GM12801 (cell line): Measurements from ENCODE around the gene XRCC4.

Experiments
- TF ChIP-seq, protein P1 (sequence below): IDR thresholded peaks from one replicate; pipeline ENCODE4 v1.5.1; 2011; ENCODE audit warnings: control low read depth; ENCODE audit not compliant: insufficient read length; ENCODE audit errors: extremely low read depth

The XRCC4 gene

DNA sequence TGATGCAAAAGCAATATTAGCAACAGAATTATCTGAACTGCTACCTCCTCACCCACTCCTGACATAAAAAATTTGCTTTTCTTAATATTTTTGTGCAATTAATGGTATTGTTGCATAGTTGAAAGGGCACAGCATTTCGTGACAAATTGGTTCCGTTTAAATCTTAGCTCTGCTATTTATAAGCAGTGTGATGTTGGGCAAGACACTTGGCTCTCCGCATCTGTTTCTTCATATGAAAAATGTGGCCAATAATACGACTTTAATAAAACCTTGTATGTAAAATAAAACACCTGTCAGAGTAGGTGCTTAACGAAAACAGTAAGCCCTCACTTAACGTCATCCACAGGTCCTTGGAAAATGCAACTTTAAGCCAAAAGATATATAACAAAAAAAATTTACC, 4.4 kb upstream of the XRCC4 start:
- TF ChIP-seq, protein P1, sequence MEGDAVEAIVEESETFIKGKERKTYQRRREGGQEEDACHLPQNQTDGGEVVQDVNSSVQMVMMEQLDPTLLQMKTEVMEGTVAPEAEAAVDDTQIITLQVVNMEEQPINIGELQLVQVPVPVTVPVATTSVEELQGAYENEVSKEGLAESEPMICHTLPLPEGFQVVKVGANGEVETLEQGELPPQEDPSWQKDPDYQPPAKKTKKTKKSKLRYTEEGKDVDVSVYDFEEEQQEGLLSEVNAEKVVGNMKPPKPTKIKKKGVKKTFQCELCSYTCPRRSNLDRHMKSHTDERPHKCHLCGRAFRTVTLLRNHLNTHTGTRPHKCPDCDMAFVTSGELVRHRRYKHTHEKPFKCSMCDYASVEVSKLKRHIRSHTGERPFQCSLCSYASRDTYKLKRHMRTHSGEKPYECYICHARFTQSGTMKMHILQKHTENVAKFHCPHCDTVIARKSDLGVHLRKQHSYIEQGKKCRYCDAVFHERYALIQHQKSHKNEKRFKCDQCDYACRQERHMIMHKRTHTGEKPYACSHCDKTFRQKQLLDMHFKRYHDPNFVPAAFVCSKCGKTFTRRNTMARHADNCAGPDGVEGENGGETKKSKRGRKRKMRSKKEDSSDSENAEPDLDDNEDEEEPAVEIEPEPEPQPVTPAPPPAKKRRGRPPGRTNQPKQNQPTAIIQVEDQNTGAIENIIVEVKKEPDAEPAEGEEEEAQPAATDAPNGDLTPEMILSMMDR: no peak

DNA sequence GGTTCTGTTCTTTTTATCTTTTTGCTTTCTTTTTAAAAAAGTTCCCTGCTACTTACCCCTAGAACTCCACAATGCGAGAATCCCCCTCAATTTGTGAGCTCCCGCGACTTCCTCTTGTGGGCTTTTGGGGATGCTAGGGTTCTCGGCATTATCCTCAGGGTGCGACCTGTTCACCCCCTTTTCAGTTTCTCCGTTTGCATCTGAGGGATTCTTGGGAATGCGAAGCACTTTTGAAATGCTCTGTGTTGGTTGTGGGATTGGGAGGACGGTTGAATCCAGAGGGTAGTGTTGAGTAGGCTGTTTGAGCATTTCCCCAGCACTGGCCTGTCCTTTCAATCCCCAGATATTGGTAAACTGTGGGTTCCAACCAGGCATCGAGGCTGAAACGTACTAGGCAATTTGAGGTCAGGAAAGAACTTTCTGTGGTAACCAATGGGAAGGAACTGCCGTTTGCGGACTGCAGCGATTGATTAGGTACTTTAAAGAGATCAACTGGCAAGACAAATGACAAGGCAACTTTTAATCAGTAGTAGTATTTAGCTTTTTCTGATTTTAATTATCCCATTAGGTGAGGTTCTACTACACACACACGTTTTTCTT, 415 bp downstream of the XRCC4 start:
- TF ChIP-seq, protein P1: no peak

DNA sequence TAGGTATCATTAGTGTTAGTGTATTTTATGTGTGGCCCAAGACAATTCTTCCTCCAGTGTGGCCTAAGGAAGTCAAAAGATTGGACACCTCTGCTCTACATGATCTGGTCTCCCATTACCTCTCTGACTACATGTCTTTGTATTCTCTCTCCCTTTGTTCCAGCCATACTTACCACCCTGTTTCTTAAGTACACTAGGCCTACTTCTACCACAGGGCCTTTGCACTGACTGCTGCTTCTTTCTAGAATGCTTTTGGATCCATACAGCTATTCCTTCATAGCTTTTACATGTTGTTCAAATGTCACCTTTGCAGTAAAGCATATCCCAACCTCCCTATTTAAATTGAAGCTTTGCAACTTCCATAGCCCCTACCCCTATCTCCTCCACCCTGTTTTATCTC, 5.4 kb downstream of the XRCC4 start:
- TF ChIP-seq, protein P1: no peak

DNA sequence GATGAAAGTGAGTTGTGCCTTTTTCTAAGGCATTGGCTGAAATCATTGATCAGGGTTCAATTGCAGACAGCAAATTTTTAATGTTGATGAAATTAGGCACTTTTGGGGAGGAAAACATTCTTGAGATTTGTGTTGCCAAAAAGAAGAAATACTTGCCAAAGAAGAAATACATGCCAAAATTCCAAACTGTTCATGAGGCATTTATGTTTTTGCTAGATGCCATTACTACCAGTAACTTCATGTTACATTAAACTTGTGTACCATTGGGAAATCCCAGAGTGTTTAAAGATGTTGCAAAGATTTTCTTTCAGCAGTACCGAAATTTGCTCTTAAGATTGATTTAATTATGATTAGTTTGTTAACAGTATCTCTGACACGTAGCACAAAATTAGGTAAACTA, 7.0 kb downstream of the XRCC4 start:
- TF ChIP-seq, protein P1: no peak

DNA sequence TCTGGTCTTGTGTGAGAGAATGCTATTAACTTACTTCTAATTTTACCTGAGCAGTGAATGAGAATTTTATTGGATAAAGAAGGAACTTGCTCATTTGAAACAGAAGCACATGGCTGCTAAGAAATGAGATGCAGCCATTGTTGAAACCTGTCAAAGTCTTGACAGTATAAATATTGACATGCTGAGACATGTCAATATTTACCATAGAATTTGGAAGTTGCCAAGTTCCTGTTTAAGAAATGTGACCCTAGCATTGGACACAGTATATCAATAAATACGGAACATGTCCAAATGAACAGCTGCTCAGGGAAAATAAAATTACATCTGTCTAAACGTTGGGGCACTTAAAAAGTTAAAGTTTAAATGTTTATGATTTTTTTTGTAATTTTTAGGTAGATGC, 7.8 kb downstream of the XRCC4 start:
- TF ChIP-seq, protein P1: no peak

DNA sequence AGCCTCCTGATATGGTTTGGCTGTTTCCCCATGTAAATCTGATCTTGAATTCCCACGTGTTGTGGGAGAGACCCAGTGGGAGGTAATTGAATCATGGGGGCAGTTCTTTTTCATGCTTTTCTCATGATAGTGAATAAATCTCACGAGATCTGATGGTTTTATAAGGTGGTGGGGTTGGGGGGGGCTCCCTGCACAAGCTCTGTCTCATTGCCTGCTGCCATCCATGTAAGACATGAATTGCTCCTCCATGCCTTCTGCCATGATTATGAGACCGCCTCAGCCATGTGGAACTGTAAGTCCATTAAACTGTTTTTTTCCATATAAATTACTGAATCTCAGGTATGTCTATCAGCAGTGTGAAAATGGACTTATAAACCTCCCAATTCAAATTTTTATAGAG, 12.8 kb downstream of the XRCC4 start:
- TF ChIP-seq, protein P1: no peak

DNA sequence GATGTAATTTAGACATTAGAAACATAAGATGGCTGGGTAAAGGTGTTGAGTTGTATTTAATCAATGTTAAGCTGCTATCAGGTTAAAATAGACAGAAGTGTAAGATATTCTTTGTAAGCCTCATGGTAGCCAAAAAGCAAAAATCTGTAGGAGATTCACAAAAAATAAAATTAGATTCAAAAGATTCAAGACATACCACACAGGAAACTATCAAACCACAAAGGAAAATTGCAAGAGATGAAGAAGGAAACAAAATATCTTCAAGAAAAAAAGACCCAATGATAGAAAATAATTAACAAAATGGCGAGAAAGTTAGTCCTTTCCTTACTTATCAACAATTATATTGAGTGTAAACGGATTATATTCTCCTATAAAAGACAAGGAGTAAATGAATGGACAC, 15.3 kb downstream of the XRCC4 start:
- TF ChIP-seq, protein P1: no peak
